HG02610 (cell line): Measurements from ENCODE around the gene UGT1A9.
"Not testable (repeated sequence)": the region's sequence is repeated elsewhere in the genome, so short reads cannot be mapped to it uniquely, and the experiment has no call there.

Experiments
- ATAC-seq: cut with Tn5 transposase; IDR thresholded peaks from one replicate; pipeline ENCODE4 v1.9.1; 2021; ENCODE audit warnings: mild to moderate bottlenecking, moderate library complexity; ENCODE audit not compliant: unreplicated experiment

Gene UGT1A9

DNA sequence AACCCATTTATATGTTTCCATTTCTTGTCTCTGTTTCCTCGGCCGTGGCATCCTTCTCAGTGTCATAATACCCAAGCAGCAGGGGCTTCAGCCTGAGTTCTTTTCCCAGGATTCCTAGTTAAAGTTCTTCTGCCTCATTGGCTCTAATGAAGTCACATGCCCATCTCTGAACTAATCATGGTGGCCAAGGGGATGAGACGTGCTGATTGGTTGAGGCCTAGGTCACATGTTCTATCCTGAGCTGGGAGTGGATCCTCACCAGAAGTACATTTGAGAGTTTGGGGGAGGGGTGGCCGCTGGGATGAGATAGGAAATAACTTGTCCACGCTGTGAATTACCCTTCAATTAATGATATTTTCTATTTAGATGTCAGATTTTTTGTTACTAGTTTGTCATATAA, 37.2 kb downstream of the UGT1A9 start:
- no peak for ATAC-seq

DNA sequence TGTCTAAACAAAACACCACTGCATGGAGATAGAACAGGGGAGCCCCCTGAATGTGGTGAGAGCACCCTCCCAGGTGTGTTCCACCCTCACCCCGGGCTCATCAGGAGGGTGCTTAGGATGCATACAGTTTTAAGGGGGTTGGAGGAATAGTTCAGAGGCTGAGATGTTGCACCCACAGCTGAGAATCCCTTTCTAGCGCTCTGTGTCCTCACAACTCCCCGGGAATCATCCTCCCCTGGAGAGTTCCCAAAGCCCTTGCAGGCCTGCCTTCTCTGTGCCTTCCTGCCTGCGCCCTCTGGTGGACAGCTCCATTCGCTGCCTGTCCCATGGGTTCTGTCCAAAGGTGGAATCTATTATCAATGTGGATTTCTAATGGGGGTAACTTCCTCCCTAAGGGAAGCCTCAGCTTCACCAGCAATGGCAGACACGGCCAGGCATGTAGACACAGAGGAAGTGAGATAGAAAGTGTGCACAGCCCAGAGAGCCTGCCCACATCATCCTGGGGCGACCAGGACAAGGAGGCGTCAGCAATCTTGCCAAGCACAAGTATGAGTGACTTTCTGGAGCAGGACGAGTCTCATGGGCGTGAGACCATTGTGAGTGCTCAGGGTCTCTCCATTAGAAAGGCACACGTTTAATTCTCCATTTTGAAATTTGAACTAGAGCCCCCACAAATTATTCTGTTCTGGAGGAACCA, 39.8 kb downstream of the UGT1A9 start:
- ATAC-seq, result no peak

DNA sequence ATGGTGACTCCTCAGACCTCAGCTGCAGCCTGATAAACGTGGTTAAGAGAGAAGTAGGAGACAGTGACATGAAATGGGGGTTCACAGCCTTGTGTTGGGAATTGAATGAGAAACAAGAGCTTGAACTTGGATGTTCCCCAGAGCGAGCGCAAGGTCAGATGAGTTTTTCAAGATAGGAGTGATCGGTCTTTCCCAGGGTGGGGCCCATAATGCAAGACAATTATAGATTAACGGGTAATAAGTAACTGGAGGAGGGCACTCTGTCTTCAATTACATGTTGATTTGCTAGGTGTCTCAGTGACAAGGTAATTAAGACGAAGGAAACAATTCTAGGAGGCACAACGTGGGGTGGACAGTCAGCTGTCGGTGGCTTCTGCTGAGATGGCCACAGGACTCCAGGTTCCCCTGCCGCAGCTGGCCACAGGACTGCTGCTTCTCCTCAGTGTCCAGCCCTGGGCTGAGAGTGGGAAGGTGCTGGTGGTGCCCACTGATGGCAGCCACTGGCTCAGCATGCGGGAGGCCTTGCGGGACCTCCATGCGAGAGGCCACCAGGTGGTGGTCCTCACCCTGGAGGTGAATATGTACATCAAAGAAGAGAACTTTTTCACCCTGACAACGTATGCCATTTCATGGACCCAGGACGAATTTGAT, 41.0 kb downstream of the UGT1A9 start, which contains the start of gene UGT1A5:
Gene UGT1A5 (plus strand): TSS at position 297 of the 651 bp plus-strand sequence. CDS start 85 bp downstream, at position 382.
- no peak for ATAC-seq

DNA sequence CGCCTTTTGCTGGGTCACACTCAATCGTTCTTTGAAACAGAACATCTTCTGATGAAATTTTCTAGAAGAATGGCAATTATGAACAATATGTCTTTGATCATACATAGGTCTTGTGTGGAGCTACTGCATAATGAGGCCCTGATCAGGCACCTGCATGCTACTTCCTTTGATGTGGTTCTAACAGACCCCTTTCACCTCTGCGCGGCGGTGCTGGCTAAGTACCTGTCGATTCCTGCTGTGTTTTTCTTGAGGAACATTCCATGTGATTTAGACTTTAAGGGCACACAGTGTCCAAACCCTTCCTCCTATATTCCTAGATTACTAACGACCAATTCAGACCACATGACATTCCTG, 41.5 kb downstream of the UGT1A9 start:
- ATAC-seq, result no peak

DNA sequence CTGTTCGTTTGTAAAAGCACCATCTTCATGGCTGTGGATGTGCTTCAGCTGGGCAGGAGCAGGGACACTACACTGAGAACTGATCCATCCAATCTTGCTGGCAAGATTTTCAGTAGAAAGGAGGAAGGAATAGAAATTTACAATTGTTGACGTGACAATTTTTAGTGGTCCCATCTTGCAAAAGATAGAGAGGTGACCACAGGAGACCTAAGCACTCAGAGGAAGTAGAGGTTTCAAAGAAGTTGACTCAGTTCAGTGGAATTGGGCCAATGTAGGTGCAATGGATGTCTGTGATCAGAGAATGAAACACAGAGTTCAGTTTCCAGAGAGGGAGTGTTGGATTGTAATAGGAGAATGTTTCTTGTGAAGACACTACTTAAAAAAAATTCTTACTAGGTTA, 42.4 kb downstream of the UGT1A9 start:
- no peak for ATAC-seq

DNA sequence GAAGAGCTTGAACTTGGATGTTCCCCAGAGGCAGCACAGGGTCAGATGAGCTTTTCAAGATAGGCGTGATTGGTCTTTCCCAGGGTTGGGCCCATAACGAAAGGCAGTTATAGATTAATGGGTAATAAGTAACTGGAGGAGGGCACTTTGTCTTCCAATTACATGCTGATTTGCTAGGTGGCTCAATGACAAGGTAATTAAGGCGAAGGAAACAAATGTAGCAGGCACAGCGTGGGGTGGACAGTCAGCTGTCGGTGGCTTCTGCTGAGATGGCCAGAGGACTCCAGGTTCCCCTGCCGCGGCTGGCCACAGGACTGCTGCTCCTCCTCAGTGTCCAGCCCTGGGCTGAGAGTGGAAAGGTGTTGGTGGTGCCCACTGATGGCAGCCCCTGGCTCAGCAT, 46.9 kb downstream of the UGT1A9 start, which contains the start of gene UGT1A4:
Gene UGT1A4 (plus strand): TSS at position 185 of the 400 bp plus-strand sequence. CDS start 85 bp downstream, at position 270.
- no peak for ATAC-seq

DNA sequence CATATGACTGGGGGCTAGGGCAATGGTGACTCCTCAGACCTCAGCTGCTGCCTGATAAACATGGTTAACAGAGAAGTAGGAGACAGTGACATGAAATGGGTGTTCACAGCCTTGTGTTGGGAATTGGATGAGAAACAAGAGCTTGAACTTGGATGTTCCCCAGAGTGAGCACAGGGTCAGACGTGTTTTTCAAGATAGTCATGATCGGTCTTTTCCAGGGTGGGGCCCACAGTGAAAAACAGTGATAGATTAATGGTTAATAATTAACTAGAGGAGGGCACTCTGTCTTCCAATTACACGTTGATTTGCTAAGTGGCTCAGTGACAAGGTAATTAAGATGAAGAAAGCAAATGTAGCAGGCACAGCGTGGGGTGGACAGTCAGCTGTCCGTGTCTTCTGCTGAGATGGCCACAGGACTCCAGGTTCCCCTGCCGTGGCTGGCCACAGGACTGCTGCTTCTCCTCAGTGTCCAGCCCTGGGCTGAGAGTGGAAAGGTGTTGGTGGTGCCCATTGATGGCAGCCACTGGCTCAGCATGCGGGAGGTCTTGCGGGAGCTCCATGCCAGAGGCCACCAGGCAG, 57.1 kb downstream of the UGT1A9 start, which contains the start of gene UGT1A3:
Gene UGT1A3 (plus strand): TSS at position 320 of the 579 bp plus-strand sequence. CDS start 85 bp downstream, at position 405.
- ATAC-seq, result no peak

DNA sequence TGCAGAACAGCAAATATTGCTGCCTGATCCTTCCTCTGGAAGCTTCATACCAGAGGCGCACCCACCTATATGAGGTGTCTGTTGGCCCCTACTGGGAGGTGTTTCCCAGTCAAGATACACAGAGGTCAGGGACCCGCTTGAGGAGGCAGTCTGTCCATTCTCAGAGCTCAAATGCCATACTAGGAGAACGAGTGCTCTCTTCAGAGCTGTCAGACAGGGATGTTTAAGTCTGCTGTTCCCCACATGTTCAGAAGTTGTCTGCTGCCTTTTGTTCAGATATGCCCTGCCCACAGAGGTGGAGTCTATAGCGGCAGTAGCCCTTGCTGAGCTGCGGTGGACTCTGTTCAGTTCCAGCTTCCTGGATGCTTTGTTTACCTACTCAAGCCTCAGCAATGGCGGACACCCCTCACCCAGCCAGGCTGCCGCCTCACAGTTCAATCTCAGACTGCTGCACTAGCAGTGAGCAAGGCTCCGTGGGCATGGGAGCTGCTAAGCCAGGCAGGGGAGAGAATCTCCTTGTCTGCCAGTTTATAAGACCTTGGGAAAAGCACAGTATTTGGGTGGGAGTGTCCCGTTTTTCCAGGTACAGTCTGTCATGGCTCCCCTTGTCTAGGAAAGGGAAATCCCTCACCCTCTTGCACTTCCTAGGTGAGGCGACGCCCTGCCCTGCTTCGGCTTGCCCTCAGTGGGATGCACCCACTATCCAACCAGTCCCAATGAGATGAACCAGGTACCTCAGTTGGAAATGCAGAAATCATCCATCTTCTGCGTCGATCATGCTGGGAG, 65.4 kb downstream of the UGT1A9 start:
- ATAC-seq, result not testable (repeated sequence)

DNA sequence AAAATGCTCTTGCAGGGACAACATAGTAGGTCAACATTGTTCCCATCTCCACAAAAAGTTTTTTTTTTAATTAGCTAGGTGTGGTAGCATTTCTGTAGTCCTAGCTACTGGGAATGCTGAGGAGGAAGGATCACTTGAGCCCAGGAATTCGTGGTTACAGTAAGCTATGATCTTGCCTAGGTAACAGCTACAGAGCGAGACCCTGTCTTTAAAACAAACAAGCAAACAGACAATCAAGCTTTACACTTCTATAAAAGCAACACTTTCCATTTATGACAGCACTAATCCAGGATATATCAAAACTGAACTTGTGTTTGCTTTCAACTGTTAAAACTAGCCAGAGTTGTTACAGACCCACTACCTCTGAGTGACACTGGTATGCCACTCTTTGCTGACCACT, 69.2 kb downstream of the UGT1A9 start:
- no peak for ATAC-seq

DNA sequence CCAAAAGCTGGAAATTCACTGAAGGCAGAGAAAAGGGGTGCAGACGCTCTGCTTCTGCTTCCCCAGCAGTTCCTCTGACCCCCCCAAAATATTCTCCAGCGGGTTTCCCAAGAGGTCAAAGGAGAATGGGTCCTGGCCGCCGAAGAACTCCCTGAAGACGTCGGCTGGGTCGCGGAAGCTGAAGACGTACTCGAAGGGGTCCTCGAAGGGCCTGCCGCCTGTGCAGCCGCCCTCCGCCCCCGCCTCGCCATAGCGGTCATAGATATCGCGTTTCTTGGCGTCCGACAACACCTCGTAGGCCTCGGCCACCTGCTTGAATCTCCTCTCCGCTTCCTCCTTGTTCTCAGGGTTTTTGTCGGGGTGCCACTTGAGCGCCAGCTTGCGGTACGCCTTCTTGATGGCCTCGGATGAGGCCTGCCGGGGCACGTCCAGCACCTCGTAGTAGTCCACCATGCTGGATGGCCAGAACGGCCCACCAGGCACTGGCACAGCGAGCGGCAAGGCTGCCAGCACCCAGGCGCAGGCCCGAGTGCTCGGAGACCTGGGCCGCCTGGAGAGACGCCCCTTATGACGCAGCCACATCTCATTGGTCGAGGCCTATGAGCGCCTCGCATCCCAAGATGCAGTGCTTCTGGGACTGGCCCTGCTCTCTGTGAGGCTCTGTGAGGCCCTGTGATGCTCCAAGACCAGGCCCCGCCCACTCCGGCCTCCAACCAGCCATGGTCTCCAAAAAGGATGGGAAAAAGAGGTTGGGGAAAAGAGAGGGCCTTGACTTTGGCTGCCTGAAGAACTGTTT, 72.0 kb downstream of the UGT1A9 start:
- ATAC-seq, result no peak

DNA sequence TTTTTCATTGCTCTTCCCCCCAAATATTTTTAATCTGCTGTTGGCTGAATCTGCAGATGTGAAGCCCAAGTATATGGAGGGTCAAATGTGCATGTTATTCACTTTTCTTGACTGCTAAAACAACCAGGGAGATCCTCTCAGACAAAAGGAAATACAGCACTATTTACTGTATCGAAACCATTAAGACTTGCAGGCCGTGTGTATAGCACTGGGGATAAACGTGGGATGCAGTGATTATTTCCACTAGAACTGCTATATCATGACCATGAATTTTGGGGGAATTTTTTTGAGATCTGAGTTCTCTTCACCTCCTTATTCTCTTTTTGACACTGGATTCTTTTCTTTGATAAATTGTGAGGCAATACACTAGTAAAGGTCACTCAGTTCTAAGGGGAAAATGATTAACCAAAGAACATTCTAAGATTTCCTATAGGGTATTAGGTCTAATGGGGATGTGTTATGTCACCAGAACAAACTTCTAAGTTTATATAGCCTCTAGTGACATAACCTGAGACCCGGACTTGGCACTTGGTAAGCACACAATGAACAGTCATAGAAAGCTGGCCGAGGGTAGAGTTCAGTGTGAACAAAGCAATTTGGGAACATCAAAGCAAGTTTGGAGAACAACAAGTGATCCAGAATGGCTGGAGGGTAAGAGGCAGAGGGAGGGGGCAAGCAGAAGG, 73.5 kb downstream of the UGT1A9 start:
- ATAC-seq, result no peak

DNA sequence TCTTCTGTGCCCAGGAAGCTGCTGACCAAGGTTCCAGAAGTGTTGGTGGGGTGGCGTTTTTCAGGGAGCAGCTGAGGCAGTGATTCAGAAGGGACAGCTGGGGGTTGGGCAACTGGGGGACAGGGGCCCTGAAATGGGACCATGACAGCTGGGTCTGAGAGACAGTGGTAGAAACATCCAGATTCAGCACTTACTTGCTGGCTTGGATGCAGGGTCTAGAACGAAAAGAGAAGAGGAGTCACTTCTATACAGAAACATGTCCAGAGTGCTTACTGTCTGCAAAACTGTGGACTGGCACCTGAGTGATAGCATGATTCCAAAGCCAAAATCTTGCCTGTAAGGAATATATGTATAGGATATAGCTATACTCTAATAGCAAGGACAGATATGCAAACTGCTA, 74.1 kb downstream of the UGT1A9 start:
- not testable (repeated sequence) for ATAC-seq

DNA sequence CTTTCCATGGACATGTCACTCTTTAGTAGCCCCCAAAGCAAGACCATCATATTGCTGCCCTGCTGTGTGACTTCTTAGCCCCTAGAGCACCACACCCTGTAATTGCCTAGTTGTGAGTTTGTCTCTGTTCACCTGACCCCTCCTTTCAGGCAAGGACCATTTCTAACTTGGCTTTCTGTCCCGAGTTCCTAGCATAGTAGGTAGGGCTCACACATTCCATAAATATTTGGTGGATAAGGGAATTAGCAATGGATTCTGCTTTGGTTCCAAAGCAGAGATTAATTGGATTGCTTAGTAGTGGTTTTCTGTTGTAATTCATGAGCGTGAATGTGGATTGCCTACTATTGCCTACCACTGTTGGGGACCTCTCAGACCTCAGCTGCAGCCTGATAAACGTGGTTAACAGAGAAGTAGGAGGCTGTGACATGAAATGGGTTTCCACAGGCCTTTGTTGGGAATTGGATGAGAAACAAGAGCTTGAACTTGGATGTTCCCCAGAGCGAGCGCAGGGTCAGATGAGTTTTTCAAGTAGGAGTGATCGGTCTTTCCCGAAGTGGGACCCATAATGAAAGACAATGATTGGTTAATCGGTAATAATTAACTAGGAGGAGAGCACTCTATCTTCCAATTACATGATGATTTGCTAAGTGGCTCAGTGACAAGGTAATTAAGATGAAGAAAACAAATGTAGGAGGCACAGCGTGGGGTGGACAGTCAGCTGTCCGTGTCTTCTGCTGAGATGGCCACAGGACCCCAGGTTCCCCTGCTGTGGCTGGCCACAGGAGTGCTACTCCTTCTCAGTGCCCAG, 75.0 kb downstream of the UGT1A9 start:
- ATAC-seq, result no peak

DNA sequence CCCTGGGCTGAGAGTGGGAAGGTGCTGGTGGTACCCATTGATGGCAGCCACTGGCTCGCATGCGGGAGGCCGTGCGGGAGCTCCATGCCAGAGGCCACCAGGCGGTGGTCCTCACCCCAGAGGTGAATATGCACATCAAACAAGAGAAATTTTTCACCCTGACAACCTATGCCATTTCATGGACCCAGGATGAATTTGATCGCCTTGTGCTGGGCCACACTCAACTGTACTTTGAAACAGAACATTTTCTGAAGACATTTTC, 75.5 kb downstream of the UGT1A9 start:
- ATAC-seq, result no peak

DNA sequence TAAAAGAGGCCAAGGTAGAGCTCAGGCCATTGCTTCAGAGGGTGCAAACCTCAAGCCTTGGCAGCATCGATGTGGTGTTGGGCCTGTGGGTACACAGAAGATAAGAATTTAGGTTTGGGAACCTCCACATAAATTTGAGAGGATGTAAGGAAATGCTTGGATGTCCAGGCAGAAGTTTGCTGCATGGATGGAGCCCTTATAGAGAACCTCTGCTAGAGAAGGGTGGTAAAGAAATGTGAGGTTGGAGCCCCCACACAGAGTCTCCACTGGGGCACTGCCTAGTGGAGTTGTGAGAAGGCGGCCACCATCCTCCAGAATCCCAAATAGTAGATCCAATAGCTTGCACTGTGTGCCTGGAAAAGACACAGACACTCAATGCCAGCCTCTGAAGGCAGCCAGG, 79.0 kb downstream of the UGT1A9 start:
- ATAC-seq, result not testable (repeated sequence)

DNA sequence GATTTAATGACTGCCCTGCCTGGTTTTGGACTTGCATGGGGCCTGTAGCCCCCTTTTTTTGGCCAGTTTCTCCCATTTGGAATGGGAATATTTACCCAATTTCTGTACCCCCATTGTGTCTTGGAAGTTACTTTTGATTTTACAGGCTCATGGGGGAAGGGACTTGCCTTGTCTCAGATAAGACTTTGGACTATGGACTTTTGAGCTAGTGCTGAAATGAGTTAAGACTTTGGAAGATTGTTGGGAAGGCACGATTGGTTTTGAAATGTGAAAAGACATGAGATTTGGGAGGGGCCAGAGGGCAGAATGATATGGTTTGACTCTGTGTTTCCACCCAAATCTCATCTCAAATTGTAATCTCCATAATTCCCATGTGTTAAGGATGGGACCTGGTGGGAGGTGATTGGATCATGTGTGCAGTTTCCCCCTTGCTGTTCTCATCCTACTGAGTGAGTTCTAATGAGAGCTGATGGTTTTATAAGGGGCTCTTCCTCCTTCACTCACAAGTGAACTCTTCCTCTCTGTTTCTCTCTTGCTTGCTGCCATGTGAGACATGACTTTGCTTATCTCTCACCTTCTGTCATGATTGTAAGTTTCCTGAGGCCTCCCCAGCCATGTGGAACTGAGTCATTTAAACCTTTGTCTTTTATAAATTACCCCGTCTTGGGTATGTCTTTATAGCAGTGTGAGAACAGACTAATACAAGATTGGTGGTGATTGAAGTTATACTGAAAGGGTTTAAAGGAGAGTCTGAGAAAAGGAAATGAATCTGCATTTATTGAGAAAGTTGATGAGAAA, 79.7 kb downstream of the UGT1A9 start:
- not testable (repeated sequence) for ATAC-seq

DNA sequence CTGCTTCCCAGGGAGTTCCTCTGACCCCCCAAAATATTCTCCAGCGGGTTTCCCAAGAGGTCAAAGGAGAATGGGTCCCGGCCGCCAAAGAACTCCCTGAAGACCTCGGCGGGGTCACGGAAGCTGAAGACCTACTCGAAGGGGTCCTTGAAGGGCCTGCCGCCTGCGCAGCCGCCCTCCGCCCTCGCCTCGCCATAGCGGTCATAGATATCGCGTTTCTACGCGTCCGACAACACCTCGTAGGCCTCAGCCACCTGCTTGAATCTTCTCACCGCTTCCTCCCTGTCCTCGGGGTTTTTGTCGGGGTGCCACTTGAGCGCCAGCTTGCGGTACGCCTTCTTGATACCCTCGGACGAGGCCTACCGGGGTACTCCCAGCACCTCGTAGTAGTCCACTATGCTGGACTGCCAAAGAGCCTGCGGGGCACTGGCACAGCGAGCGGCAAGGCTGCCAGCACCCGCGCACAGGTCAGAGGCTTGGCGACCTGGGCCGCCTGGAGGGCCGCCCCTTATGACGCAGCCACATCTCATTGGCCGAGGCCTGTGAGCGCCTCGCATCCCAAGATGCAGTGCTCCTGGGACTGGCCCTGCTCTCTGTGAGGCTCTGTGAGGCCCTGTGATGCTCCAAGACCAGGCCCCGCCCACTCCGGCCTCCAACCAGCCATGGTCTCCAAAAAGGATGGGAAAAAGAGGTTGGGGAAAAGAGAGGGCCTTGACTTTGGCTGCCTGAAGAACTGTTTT, 83.3 kb downstream of the UGT1A9 start:
- no peak for ATAC-seq
